Endothelial cell (in vitro differentiated cells): Measurements from ENCODE around the gene GGA1. TPM values are rescaled to one million over a fixed set of nuclear protein-coding genes. Genes with fewer than 3 reads are reported as not detected.

Source experiments
- DNase-seq: peaks from one replicate; pipeline ENCODE4 v3.0.0; 2021; ENCODE audit warnings: low spot score
- H3K27ac Mint-ChIP-seq: one replicate; pipeline ENCODE4 v1.8.0; 2021; ENCODE audit warnings: mixed read lengths, inconsistent platforms; ENCODE audit not compliant: unreplicated experiment
- H3K27me3 Mint-ChIP-seq: one replicate; pipeline ENCODE4 v1.8.0; 2021; ENCODE audit warnings: mild to moderate bottlenecking, moderate library complexity, mixed read lengths, inconsistent platforms; ENCODE audit not compliant: unreplicated experiment
- H3K36me3 Mint-ChIP-seq: one replicate; pipeline ENCODE4 v1.8.0; 2021; ENCODE audit warnings: mild to moderate bottlenecking, low read depth, mixed read lengths, inconsistent platforms; ENCODE audit not compliant: unreplicated experiment
- H3K4me1 Mint-ChIP-seq: one replicate; pipeline ENCODE4 v1.8.0; 2021; ENCODE audit warnings: mild to moderate bottlenecking, mixed read lengths, inconsistent platforms; ENCODE audit not compliant: unreplicated experiment
- H3K4me3 Mint-ChIP-seq: one replicate; pipeline ENCODE4 v1.8.0; 2021; ENCODE audit warnings: mild to moderate bottlenecking, mixed read lengths, inconsistent platforms; ENCODE audit not compliant: unreplicated experiment
- H3K9me3 Mint-ChIP-seq: one replicate; pipeline ENCODE4 v1.8.0; 2021; ENCODE audit warnings: mixed read lengths, inconsistent platforms; ENCODE audit not compliant: unreplicated experiment
- CTCF ChIP-seq: fragments of 200-600 bp; sonication (generic); IDR thresholded peaks from one replicate; pipeline ENCODE4 v1.5.0; 2021; ENCODE audit warnings: antibody characterized with exemption; ENCODE audit not compliant: unreplicated experiment
- total RNA-seq: library from RNA; stranded (reverse); fragmentation: NEBNext Ultra II Directional; extraction: Animal tissue kit (Norgen Biotek cat#: 25700); gene quantifications from one replicate; pipeline ENCODE4 v1.2.1, GENCODE V29; 2021; ENCODE audit not compliant: unreplicated experiment

The GGA1 gene
- total RNA-seq, 1 donor from 2014 or later, result 63.6 TPM

GRCh38 chr22:37633625-37634416 is 25.2 kb downstream of the GGA1 start:
- peaks cover 4% of the 10 kb centered on the region for H3K27me3 Mint-ChIP-seq
- DNase-seq, result no peak
- peaks cover 14% of the 10 kb centered on the region for H3K4me1 Mint-ChIP-seq
- H3K36me3 Mint-ChIP-seq, result peaks cover 7% of the 10 kb centered on the region
- no peak for TF ChIP-seq CTCF
- no peak overlapping the region for H3K4me3 Mint-ChIP-seq
- no peak overlapping the region for H3K27ac Mint-ChIP-seq
- H3K9me3 Mint-ChIP-seq, result no peaks in the 10 kb centered on the region

- Mint-ChIP-seq H3K36me3 (peaks cover 8% of the 10 kb centered on the region), H3K4me1 (peaks cover 13% of the 10 kb centered on the region), H3K27ac (no peak overlapping the region), H3K27me3 (peaks cover 4% of the 10 kb centered on the region), H3K9me3 (no peaks in the 10 kb centered on the region), H3K4me3 (no peak overlapping the region)
- no peak for DNase-seq
- TF ChIP-seq CTCF, result no peak
Observed at GRCh38 chr22:37634417-37634924, 25.8 kb downstream of the GGA1 start.

- Mint-ChIP-seq H3K27ac (no peak overlapping the region), H3K9me3 (no peaks in the 10 kb centered on the region), H3K4me3 (no peak overlapping the region), H3K4me1 (peaks cover 13% of the 10 kb centered on the region), H3K36me3 (peaks cover 8% of the 10 kb centered on the region), H3K27me3 (peaks cover 4% of the 10 kb centered on the region)
- TF ChIP-seq CTCF, result no peak
- DNase-seq, result no peak
Observed at GRCh38 chr22:37635157-37635556, 26.5 kb downstream of the GGA1 start.

- TF ChIP-seq CTCF, result no peak
- H3K36me3 Mint-ChIP-seq, result peaks cover 4% of the 10 kb centered on the region
- H3K4me1 Mint-ChIP-seq, result peaks cover 13% of the 10 kb centered on the region
- H3K27me3 Mint-ChIP-seq, result peaks cover 4% of the 10 kb centered on the region
- DNase-seq, result no peak
- H3K4me3 Mint-ChIP-seq, result no peak overlapping the region
- no peaks in the 10 kb centered on the region for H3K9me3 Mint-ChIP-seq
- peak overlapping the region; percentile 72 for H3K27ac Mint-ChIP-seq
Observed at GRCh38 chr22:37636186-37636948, 27.7 kb downstream of the GGA1 start.

- TF ChIP-seq CTCF, result no peak
- no peak overlapping the region for H3K4me3 Mint-ChIP-seq
- no peak overlapping the region for H3K27ac Mint-ChIP-seq
Observed at GRCh38 chr22:37636949-37637273, 28.3 kb downstream of the GGA1 start.

More at GRCh38 chr22:37636949-37637273, 28.3 kb downstream of the GGA1 start:
- peaks cover 13% of the 10 kb centered on the region for H3K4me1 Mint-ChIP-seq
- H3K27me3 Mint-ChIP-seq, result peaks cover 3% of the 10 kb centered on the region
- H3K9me3 Mint-ChIP-seq, result no peaks in the 10 kb centered on the region
- DNase-seq, result no peak
- H3K36me3 Mint-ChIP-seq, result peaks cover 4% of the 10 kb centered on the region
